ENCODE measurements around the gene KLK12. TPM values are rescaled to one million over a fixed set of nuclear protein-coding genes. Genes with fewer than 3 reads are reported as not detected.

KLK12 gene
- total and polyA plus RNA-seq, 9 of the 15 experiments (the other 6 are each of a cell fraction or from before 2014, with no cell fraction given): not detected

- Histone ChIP-seq H3K4me3 (no peak overlapping the region), H3K27me3 (ENCODE audit: control insufficient read depth in 2 of 2, insufficient read depth in 2 of 2, low read length in 2 of 2) (peaks cover 8 to 53% of the 10 kb centered on the region in 2 experiments; a peak in 4 of 5 replicates), H3K4me1 (replicated peaks in 1 of 2; ENCODE audit: control insufficient read depth in 2 of 2, insufficient read depth in 2 of 2, low read length in 2 of 2) (no peaks in the 10 kb centered on the region), H3K9ac (ENCODE audit: insufficient read depth in 1 of 2, low read depth in 2 of 2, low read length in 2 of 2) (no peak overlapping the region), H3K9me3 (replicated peaks; ENCODE audit: control insufficient read depth, insufficient read depth, low read depth, low read length) (no peaks in the 10 kb centered on the region), H3K9me1 (ENCODE audit: control insufficient read depth, insufficient read depth, low read length) (no peaks in the 10 kb centered on the region), H3K36me3 (ENCODE audit: control insufficient read depth, insufficient read depth, low read length) (no peaks in the 10 kb centered on the region), H2AFZ (ENCODE audit: low read depth, low read length) (no peak overlapping the region), H3K4me2 (ENCODE audit: insufficient read depth, low read length) (no peak overlapping the region), H4K20me1 (replicated peaks; ENCODE audit: control insufficient read depth, insufficient read depth, low read length) (peaks cover 2% of the 10 kb centered on the region; the same call in 1 of the 2 replicates), H3K79me2 (ENCODE audit: control insufficient read depth, insufficient read depth, low read length) (no peaks in the 10 kb centered on the region), H3K27ac (ENCODE audit: extremely low read depth, low read depth, low read length) (no peak overlapping the region)
- BruUV-seq (replicated peaks): no TSS peak
- DNase-seq (ENCODE audit: extremely low read depth in 1 of 4, low spot score in 3 of 4) (no peak), ATAC-seq (no peak), FAIRE-seq (no peak)
- CTCF ChIA-PET (ENCODE audit: low intra/inter-chr PET ratio): no interaction called here
- in situ Hi-C loops (cut with MboI) (no loop called here), intact Hi-C loops (cut with micrococcal nuclease) (no loop called here)
- POLR2A ChIA-PET: no interaction called here
- TF ChIP-seq, protein P1, sequence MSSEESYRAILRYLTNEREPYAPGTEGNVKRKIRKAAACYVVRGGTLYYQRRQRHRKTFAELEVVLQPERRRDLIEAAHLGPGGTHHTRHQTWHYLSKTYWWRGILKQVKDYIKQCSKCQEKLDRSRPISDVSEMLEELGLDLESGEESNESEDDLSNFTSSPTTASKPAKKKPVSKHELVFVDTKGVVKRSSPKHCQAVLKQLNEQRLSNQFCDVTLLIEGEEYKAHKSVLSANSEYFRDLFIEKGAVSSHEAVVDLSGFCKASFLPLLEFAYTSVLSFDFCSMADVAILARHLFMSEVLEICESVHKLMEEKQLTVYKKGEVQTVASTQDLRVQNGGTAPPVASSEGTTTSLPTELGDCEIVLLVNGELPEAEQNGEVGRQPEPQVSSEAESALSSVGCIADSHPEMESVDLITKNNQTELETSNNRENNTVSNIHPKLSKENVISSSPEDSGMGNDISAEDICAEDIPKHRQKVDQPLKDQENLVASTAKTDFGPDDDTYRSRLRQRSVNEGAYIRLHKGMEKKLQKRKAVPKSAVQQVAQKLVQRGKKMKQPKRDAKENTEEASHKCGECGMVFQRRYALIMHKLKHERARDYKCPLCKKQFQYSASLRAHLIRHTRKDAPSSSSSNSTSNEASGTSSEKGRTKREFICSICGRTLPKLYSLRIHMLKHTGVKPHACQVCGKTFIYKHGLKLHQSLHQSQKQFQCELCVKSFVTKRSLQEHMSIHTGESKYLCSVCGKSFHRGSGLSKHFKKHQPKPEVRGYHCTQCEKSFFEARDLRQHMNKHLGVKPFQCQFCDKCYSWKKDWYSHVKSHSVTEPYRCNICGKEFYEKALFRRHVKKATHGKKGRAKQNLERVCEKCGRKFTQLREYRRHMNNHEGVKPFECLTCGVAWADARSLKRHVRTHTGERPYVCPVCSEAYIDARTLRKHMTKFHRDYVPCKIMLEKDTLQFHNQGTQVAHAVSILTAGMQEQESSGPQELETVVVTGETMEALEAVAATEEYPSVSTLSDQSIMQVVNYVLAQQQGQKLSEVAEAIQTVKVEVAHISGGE (CRISPR knock-in tag; IDR thresholded peaks at IDR 0.05): no peak
- TF ChIP-seq ZNF561 (CRISPR knock-in tag; conservative IDR thresholded peaks at IDR 0.05): no peak
- TF ChIP-seq PRMT5 (CRISPR knock-in tag; IDR thresholded peaks at IDR 0.05): no peak
- TF ChIP-seq ZFPM2 (CRISPR knock-in tag; IDR thresholded peaks at IDR 0.05): no peak
- TF ChIP-seq ETV5 (CRISPR knock-in tag; IDR thresholded peaks at IDR 0.05; ENCODE audit: low read depth): no peak
- no peak for TF ChIP-seq E2F4 (CRISPR knock-in tag; IDR thresholded peaks at IDR 0.05; ENCODE audit: low read depth)
- no peak for TF ChIP-seq BDP1 (IDR thresholded peaks at IDR 0.05; ENCODE audit: insufficient read depth, insufficient read length)
- TF ChIP-seq FOXA1 (IDR thresholded peaks at IDR 0.05; ENCODE audit: borderline replicate concordance): no peak
- TF ChIP-seq, protein P2, sequence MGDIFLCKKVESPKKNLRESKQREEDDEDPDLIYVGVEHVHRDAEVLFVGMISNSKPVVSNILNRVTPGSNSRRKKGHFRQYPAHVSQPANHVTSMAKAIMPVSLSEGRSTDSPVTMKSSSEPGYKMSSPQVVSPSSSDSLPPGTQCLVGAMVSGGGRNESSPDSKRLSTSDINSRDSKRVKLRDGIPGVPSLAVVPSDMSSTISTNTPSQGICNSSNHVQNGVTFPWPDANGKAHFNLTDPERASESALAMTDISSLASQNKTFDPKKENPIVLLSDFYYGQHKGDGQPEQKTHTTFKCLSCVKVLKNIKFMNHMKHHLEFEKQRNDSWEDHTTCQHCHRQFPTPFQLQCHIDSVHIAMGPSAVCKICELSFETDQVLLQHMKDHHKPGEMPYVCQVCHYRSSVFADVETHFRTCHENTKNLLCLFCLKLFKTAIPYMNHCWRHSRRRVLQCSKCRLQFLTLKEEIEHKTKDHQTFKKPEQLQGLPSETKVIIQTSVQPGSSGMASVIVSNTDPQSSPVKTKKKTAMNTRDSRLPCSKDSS (IDR thresholded peaks at IDR 0.05; ENCODE audit: low read depth, partially characterized antibody): no peak
- TF ChIP-seq CHD4 (IDR thresholded peaks at IDR 0.05; ENCODE audit: insufficient read depth, insufficient replicate concordance, low read depth, low read length, poor library complexity, severe bottlenecking): no peak
- no peak for TF ChIP-seq SLC30A9 (CRISPR knock-in tag; IDR thresholded peaks at IDR 0.05)
- no peak for TF ChIP-seq ARHGAP35 (IDR thresholded peaks at IDR 0.05; ENCODE audit: partially characterized antibody)
- WGBS (ENCODE audit: insufficient coverage, low coverage, missing lambda C conversion rate): 0% methylated on average over 3 of the region's 4 CpGs
These were observed 24.6 kb downstream of the KLK12 start for GRCh38 chr19:51010066-51010795.

All from K562 (cell line).